Measurements from ENCODE around the gene GIMAP8. TPM values are rescaled to one million over a fixed set of nuclear protein-coding genes. Genes with fewer than 3 reads are reported as not detected.

Gene GIMAP8
- not detected in 2 replicates for total RNA-seq
- long read RNA-seq, result 0 reads

GRCh38 chr7:150450491-150451001, at the start of gene GIMAP8:
TSS of gene GIMAP8 (plus strand) at chr7:150450630. CDS start at chr7:150466699, 16,069 bp downstream.
- no peaks in the 10 kb centered on the region for H3K9me3 Mint-ChIP-seq (ENCODE audit: low read depth)
- peaks cover 39% of the 10 kb centered on the region for H3K27me3 Mint-ChIP-seq
- TF ChIP-seq, protein P1, sequence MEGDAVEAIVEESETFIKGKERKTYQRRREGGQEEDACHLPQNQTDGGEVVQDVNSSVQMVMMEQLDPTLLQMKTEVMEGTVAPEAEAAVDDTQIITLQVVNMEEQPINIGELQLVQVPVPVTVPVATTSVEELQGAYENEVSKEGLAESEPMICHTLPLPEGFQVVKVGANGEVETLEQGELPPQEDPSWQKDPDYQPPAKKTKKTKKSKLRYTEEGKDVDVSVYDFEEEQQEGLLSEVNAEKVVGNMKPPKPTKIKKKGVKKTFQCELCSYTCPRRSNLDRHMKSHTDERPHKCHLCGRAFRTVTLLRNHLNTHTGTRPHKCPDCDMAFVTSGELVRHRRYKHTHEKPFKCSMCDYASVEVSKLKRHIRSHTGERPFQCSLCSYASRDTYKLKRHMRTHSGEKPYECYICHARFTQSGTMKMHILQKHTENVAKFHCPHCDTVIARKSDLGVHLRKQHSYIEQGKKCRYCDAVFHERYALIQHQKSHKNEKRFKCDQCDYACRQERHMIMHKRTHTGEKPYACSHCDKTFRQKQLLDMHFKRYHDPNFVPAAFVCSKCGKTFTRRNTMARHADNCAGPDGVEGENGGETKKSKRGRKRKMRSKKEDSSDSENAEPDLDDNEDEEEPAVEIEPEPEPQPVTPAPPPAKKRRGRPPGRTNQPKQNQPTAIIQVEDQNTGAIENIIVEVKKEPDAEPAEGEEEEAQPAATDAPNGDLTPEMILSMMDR (IDR thresholded peaks at IDR 0.05; ENCODE audit: unreplicated experiment), result no peak
- no peak within 1 kb of the TSS for H3K4me3 Mint-ChIP-seq (ENCODE audit: low read depth)
- DNase-seq (ENCODE audit: low spot score, unreplicated experiment), result no peak
- H3K36me3 Mint-ChIP-seq (ENCODE audit: insufficient read depth), result no peaks in the 10 kb centered on the region
- no peak within 1 kb of the TSS for H3K27ac Mint-ChIP-seq
- H3K4me1 Mint-ChIP-seq (ENCODE audit: low read depth), result peaks cover 2% of the 10 kb centered on the region

DNA sequence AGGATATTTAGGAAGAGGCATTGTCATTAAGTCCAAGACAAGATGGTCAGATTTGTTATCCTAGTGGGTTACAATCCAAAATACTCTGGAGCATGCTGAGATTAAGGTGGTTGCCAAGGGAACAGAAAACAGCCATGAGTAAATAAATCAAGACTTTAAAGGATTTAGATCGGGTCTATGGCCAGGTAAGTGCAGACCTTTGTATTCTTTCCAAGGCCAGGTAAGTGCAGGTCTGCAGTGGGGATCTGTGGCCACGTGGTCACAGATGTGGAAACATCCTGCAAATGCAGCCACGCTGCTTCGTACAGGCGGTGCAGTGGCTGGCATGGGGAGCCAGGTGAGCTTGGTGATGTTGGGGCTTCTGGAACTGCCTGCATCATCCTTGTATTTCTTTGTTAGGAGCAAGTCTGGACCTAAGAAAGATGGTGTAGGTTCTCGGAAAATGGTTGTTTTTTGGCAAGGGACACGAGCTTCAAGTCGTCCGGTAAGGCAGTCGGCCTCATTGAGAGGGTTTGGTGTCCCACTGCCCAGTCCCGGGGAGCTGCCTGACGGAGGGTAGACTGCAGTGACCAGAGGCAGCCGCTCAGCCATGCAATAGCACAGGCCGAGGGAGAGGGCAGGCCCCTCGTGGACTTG, 49.5 kb upstream of the GIMAP8 start:
- DNase-seq (ENCODE audit: low spot score, unreplicated experiment), result no peak
- no peak overlapping the region for H3K27ac Mint-ChIP-seq

GRCh38 chr7:150401424-150401790, 49.0 kb upstream of the GIMAP8 start:
- no peaks in the 10 kb centered on the region for H3K9me3 Mint-ChIP-seq (ENCODE audit: low read depth)
- no peaks in the 10 kb centered on the region for H3K27me3 Mint-ChIP-seq
- H3K36me3 Mint-ChIP-seq (ENCODE audit: insufficient read depth), result peaks cover 6% of the 10 kb centered on the region
- H3K4me1 Mint-ChIP-seq (ENCODE audit: low read depth), result peaks cover 42% of the 10 kb centered on the region
- TF ChIP-seq, protein P1 (IDR thresholded peaks at IDR 0.05; ENCODE audit: unreplicated experiment), result no peak
- no peak overlapping the region for H3K27ac Mint-ChIP-seq
- H3K4me3 Mint-ChIP-seq (ENCODE audit: low read depth), result no peak overlapping the region
- DNase-seq (ENCODE audit: low spot score, unreplicated experiment), result no peak

More for the DNA sequence above, 49.5 kb upstream of the GIMAP8 start:
- Mint-ChIP-seq H3K36me3 (ENCODE audit: insufficient read depth) (peaks cover 9% of the 10 kb centered on the region), H3K4me3 (ENCODE audit: low read depth) (no peak overlapping the region), H3K4me1 (ENCODE audit: low read depth) (peaks cover 37% of the 10 kb centered on the region), H3K9me3 (ENCODE audit: low read depth) (no peaks in the 10 kb centered on the region), H3K27me3 (no peaks in the 10 kb centered on the region)
- TF ChIP-seq, protein P1 (IDR thresholded peaks at IDR 0.05; ENCODE audit: unreplicated experiment), result no peak

GRCh38 chr7:150401861-150402631, 48.4 kb upstream of the GIMAP8 start:
- Mint-ChIP-seq H3K27me3 (no peaks in the 10 kb centered on the region), H3K9me3 (ENCODE audit: low read depth) (no peaks in the 10 kb centered on the region), H3K4me3 (ENCODE audit: low read depth) (peak overlapping the region; percentile 27), H3K4me1 (ENCODE audit: low read depth) (peaks cover 48% of the 10 kb centered on the region), H3K36me3 (ENCODE audit: insufficient read depth) (peaks cover 7% of the 10 kb centered on the region), H3K27ac (peak overlapping the region; percentile 11)
- no peak for DNase-seq (ENCODE audit: low spot score, unreplicated experiment)
- TF ChIP-seq, protein P1 (IDR thresholded peaks at IDR 0.05; ENCODE audit: unreplicated experiment), result no peak

- no peaks in the 10 kb centered on the region for H3K9me3 Mint-ChIP-seq (ENCODE audit: low read depth)
These were observed 47.6 kb upstream of the GIMAP8 start for GRCh38 chr7:150402671-150403321.

More at GRCh38 chr7:150402671-150403321, 47.6 kb upstream of the GIMAP8 start:
- Mint-ChIP-seq H3K4me1 (ENCODE audit: low read depth) (peaks cover 50% of the 10 kb centered on the region), H3K36me3 (ENCODE audit: insufficient read depth) (peaks cover 8% of the 10 kb centered on the region), H3K27me3 (no peaks in the 10 kb centered on the region), H3K4me3 (ENCODE audit: low read depth) (peak overlapping the region; percentile 27), H3K27ac (peak overlapping the region; percentile 11)
- DNase-seq (ENCODE audit: low spot score, unreplicated experiment), result no peak
- TF ChIP-seq, protein P1 (IDR thresholded peaks at IDR 0.05; ENCODE audit: unreplicated experiment), result no peak

All from progenitor cell of endocrine pancreas (in vitro differentiated cells).